ENCODE measurements around the gene CDKAL1. TPM values are rescaled to one million over a fixed set of nuclear protein-coding genes. Genes with fewer than 3 reads are reported as not detected.
"Not testable (repeated sequence)": the region's sequence is repeated elsewhere in the genome, so short reads cannot be mapped to it uniquely, and the experiment has no call there.

The CDKAL1 gene
- total RNA-seq, 1 donor from 2014 or later, result 10.2 TPM

DNA sequence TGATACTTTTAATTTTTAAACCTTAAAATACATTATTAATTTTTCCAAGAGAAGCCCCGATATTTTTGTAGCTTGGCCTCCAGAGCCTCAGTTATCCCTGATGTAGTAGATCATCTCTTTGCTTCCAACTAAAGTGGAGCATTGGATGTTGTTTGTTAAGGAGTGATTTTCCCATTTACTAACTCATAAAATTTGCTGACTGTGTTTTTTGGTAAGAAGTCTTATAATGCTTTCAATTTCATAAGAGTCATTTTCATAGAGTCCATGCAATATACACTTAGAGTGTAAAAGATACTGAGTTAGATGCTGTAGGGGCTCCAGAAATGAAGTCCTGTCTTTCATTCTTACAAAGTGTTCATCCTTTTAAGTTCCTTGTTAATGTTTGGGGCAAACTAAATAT lies 46.8 kb downstream of the CDKAL1 start:
- ATAC-seq (ENCODE audit: poor library complexity) (no peak), DNase-seq (no peak)
- intact Hi-C loops (cut with DNase I), result no loop called here

DNA sequence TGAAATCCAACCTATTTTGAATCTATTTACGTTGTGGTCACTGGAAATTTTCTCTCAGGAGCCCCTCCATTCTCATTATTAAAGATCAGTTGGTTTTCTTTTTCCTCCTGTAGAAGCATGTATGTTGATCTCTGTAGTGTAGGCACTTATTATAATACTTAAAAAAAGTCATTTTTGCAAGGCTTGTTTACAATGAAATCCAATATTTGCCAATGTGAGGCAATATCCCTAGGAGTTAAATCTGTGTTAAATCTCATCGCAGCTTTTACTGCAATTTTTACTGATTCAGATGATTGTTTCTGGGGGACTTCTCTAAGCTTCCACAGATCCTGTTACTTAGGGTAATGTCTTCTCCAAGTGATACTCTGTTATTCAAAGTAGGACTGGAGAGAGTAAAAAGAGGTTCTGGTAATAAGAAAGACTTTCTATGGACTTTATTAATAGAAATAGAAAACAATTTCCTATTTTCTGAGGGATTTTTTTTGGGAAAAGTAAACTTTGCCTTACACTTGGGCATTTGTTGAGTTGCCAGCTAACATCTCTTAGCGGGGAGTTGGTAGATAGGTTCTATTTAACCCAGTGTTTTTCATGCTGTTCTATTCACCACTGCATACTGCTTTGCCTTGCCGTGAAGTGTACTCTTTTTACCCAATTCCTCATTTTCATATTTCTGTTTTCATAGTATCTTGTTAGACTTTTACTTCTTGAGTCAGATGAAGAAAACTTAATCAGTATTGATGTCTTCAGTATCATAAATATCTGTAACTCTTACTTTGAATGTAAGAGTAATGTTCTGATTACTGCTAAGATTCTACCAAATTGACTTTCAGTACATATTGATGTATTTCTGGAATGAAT lies 48.6 kb downstream of the CDKAL1 start:
- DNase-seq (no peak), ATAC-seq (ENCODE audit: poor library complexity) (no peak)
- intact Hi-C loops (cut with DNase I), result no loop called here

DNA sequence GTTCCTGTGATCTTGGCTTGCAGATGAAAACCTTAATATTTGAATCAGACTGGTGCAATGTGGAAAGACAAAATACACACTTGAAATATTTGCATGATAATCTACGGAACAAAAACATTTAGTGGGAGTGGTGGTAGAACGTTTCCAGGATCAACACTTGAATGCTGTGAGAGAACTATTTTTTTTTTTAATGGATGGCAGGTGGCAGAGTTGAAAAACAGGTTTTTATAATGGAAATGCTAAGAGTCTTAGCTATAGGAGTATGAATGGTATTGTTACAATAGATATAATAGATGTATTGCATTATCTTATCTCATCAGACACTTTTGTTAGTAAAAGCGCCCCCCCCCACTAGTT lies 49.2 kb downstream of the CDKAL1 start:
- no peak for ATAC-seq (ENCODE audit: poor library complexity)
- intact Hi-C loops (cut with DNase I), result no loop called here
- no peak for DNase-seq

DNA sequence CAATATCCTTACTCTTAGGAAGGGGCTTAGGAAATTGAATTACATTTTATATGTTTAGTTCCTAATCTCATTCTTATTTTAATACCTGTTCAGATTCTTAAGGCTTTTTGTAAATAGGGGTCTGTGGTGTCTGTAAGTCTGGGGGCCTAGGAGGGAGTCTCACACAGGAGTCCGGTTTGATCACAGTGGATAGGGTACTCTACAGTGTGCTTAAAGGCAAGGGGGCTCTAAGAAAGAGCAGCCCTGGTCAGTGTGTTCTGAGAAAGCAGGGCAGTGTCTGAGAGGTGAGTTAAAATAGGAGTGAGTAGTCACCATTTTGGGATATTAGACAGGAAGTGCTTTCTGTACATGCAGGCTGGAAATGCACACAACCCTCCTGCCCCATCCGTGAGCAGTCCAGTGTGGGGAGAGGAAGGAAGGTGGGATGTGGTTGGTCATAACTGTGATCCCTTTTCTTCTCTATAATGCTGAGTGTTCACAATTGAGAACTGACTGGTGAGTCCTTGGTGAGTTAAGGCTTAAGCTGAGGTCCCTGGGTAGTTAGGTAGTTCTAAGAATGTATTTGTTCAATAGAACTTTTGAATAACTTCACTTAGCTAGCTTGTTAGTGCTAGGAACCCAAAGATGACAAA lies 50.0 kb downstream of the CDKAL1 start:
- DNase-seq (no peak), ATAC-seq (ENCODE audit: poor library complexity) (no peak)
- intact Hi-C loops (cut with DNase I), result no loop called here

DNA sequence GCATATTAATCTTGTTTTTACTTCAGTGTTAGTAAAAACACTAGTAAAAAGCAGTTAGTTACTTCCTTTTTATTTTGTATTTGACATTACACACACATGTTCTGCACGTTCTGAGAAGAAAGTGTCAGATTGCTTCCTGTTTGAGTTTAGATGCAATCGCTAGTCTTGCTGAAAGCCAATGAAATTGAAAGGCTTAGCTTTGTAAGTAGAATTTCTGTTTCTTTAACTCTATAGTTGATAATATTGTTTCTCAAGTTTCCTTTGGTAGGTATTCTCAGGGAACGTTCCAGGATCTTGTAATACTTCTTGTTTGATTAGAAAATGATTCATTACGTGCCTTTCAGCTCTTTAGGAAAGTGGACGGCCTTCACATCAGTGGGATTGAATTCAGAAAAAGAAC lies 55.0 kb downstream of the CDKAL1 start:
- intact Hi-C loops (cut with DNase I), result no loop called here
- DNase-seq, result no peak
- ATAC-seq (ENCODE audit: poor library complexity), result no peak

DNA sequence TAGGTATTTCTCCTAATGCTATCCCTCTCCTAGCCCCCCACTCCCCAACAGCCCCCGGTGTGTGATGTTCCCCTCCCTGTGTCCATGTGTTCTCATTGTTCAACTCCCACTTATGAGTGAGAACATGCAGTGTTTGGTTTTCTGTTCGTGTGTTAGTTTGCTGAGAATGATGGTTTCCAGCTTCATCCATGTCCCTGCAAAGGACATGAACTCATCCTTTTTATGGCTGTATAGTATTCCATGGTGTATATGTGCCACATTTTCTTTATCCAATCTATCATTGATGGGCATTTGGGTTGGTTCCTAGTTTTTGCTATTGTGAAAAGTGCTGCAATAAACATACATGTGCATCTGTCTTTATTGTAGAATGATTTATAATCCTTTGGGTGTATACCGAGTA lies 56.2 kb downstream of the CDKAL1 start:
- DNase-seq; ATAC-seq (ENCODE audit: poor library complexity); intact Hi-C loops (cut with DNase I): not testable (repeated sequence)

DNA sequence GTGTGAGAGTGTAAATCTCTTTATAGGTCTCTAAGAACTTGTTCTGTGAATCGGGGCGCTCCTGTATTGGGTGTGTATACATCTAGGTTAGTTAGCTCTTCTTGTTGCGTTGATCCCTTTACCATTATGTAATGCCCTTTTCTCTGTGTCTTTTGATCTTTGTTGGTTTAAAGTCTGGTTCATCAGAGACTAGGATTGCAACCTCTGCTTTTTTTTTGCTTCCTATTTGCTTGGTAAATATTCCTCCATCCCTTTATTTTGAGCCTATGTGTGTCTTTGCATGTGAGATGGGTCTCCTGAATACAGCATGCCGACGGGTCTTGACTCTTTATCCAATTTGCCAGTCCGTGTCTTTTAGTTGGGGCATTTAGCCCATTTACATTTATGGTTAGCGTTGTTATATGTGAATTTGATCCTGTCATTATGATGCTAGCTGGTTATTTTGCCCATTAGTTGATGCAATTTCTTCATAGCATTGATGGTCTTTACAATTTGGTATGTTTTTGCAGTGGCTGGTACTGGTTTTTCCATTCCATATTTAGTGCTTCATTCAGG lies 60.1 kb downstream of the CDKAL1 start:
- intact Hi-C loops (cut with DNase I); ATAC-seq (ENCODE audit: poor library complexity); DNase-seq: not testable (repeated sequence)

DNA sequence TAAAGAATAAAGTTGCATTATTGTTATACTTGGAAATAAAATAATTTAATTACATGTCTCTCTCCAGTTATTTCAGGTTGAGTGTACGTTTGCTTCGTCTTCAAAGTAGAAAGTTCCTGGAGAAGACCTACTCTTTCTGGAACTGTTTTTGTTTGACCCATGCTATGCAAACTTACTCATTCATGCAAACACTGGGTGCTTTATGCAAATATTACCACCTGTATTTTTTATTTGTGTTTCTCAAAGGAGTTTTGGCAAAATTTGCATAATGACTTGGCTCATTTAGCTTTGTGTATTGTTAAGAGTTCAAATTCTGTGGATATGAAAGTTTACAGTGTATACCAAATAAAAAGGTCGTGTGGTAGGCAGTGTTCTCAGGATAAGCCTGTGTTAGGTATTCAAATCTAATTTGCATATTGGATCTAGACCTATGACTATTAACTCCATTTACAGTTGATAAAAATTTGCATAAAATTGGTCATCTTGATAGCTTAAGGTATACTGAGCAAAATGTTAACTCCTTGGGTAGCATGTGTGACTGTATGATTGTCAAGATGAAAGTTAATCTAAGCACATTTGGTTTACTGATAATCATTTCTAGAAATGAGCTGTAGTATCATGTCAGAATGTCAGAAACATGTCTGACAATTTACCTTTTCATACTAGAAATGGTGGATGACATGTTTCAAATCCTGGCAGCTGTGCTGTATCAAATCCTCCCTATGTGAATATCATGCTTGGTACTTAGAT lies 65.2 kb downstream of the CDKAL1 start:
- no peak for ATAC-seq (ENCODE audit: poor library complexity)
- intact Hi-C loops (cut with DNase I), result no loop called here
- no peak for DNase-seq

DNA sequence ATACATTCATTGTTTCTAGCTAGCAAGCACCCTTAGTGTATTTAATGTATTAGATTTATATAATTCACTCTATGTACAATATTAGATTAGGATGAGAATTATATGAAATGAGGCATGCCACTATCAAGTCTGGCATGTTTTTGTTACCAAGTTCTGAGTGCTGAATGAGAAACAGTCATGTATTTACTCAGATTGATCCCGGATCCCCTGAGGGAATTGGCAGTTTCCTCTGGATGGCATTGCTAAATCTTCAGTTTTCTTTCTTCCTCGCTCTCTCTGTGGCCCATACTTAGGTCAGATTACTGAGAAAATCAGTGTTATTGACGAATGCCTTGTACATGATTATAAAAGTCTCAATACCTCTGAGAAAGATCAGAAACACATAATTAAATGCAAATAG lies 66.6 kb downstream of the CDKAL1 start:
- intact Hi-C loops (cut with DNase I), result no loop called here
- DNase-seq (no peak), ATAC-seq (ENCODE audit: poor library complexity) (no peak)

DNA sequence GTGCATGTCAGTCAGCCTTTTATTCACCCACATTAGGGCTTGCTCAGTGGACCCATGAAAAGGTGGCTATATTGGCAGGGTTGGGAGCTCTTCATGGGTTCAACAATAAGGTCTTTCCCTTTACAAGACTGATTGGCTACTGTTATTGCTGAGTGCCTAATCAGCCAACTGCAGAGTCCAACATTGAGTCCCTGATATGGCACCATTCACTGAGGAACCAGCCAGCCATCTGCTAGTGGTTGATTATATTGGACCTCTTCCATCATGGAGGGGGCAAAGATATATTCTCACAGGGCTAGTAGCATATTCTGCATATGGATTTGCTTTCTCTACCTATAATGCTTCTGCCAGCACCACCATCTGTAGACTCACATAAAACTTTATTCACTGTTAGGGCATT lies 69.9 kb downstream of the CDKAL1 start:
- ATAC-seq (ENCODE audit: poor library complexity), result no peak
- intact Hi-C loops (cut with DNase I), result no loop called here
- no peak for DNase-seq

DNA sequence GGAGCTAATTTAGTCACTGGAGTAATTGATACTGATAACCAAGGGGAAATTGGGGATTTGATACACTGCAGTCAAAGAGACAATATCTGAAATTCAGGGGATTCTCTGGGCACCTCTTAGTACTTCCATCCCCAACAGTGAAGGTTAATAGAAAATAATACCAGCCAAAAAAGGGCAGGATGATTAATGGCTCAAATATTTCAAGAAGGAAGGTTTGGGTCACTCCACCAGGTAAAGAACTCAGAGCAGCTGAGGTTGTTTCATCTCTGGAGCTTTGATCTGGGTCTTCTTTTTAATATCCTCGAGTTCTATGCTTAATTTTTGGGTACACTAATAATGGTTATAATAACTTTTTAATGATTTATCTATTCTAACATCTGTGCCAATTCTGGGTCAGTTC lies 70.8 kb downstream of the CDKAL1 start:
- no peak for DNase-seq
- no peak for ATAC-seq (ENCODE audit: poor library complexity)
- intact Hi-C loops (cut with DNase I), result no loop called here

DNA sequence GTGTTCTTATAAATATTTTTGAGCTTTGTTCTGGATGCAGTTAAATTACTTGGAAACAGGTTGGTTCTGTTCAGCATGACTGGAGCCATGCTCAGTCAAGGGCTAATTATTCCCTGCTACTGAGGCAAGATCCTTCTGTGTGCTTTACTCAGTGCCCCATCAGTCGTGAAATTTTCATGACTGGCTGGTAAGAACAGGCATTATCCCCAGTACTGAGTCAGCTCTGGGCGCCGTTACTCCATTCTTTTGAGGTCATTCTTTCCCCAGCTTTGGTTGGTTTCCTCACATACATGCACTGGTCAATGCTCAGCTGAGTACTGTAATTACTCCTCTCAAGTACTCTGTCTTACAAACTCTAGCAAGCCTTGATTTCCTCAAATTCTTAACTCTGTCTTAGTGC lies 71.3 kb downstream of the CDKAL1 start:
- intact Hi-C loops (cut with DNase I), result no loop called here
- ATAC-seq (ENCODE audit: poor library complexity) (no peak), DNase-seq (no peak)

DNA sequence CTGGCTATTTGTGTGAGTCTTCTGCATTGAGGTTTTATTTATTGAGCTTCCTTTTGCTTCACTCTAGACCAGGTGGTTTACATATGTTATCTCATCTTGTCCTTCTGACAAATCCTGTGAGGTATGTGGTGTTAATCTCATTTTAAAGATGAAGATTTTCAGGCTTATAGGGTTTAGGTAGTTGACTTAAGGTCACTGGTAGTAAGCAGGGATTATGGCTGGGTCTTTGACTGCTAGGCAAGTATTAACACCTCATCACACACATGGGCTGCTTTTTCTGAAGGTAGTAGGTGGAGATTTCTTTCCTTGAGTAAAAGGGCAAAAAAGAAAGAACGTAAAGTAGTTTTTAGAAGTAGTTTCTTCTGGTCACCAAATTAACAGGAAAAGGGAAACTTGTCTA lies 72.6 kb downstream of the CDKAL1 start:
- no peak for ATAC-seq (ENCODE audit: poor library complexity)
- intact Hi-C loops (cut with DNase I), result no loop called here

DNA sequence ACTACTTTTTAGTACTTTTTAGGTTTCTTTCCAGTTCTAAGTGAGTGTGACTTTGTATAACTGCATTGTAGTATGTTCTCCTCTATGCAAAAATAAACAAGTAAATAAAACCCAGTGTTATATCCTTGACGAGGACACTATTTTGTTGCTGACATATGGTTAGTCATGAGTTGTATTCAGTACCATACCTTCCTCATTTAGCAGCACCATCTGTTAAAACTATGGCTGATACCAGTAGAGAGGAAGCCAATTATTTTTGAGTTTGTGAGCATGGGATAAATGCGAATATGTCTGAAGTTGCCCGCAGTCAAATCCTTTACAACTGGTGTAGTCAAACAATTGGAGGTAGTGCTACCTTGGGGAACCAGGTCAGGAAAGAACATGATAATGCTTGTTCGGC lies 74.1 kb downstream of the CDKAL1 start:
- DNase-seq (no peak), ATAC-seq (ENCODE audit: poor library complexity) (no peak)
- intact Hi-C loops (cut with DNase I), result no loop called here

More for the DNA sequence above, 72.6 kb downstream of the CDKAL1 start:
- no peak for DNase-seq

DNA sequence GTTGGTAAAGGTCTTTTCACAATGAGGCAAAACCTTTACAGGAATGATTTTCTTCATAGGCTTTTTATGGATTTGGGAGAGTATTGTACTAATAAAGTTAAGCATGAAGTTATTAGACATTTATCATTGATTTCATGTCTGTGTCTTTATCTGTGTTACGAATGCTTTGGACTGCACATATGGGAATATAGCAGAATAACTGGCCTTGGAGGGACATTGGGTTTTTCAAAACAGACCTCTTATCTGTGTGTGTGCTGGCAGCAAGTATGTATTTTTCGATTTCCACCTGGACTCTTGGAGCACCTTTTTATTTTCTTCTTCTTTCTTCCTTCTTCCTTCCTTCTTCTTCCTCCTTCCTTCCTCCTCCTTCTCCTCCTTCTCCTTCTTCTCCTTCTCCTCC lies 74.6 kb downstream of the CDKAL1 start:
- ATAC-seq (ENCODE audit: poor library complexity) (no peak), DNase-seq (no peak)
- intact Hi-C loops (cut with DNase I), result no loop called here

DNA sequence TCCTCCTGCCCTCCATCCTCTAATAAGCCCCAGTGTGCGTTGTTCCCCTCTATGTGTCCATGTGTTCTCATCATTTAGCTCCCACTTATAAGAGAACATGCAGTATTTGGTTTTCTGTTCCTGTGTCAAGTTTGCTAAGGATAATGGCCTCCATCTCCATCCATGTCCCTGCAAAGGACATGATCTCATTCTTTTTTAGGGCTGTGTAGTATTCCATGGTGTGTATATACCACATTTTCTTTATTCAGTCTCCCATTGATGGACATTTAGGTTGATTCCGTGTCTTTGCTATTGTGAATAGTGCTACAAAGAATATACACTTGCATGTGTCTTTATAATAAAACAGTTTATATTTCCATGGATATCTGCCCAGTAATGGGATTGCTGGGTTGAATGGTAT lies 75.7 kb downstream of the CDKAL1 start:
- DNase-seq; ATAC-seq (ENCODE audit: poor library complexity); intact Hi-C loops (cut with DNase I): not testable (repeated sequence)

DNA sequence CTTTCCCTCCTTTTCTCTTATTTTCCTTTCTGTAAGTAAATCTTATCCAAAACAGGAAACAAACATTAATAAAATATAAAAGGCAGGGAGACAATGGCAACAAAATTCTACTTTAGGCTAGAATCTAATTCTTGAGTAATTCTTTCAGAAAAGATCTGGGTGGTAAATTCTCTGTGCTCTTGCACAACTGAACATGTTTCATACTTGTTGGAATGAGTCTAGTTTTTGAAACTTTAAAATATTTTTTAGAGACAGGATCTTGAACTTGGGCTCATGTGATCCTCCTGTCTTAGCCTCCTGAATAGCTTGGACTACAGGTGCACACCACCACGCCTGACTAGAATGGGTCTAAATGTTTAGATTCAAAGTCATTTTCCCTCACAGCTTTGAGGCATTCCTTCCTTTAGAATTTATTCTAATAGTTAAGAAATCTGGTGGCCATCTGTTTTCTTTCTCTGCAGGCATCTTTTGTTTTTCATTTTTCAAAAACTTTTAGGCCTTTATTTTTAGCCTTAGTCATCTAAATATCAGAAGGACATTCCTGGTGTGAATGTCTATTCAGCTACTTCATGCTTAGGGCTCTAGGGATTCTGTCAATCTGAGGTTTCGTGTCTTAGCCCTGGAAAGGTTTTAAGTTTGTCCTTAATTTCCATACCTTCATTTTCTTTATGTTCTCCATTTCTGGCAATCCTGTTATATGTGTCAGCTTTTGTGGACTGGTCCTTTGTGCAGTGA lies 76.5 kb downstream of the CDKAL1 start:
- ATAC-seq (ENCODE audit: poor library complexity) (no peak), DNase-seq (no peak)
- intact Hi-C loops (cut with DNase I), result no loop called here

DNA sequence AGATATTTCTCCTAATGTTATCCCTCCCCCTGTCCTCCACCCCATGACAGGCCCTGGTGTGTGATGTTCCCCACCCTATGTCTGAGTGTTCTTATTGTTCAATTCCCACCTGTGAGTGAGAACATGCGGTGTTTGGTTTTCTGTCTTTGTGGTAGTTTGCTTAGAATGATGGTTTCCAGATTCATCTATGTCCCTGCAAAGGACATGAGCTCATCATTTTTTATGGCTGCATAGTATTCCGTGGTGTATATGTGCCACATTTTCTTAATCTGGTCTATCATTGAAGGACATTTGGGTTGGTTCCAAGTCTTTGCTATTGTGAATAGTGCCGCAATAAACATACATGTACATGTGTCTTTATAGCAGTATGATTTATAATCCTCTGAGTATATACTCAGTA lies 83.3 kb downstream of the CDKAL1 start:
- intact Hi-C loops (cut with DNase I); DNase-seq; ATAC-seq (ENCODE audit: poor library complexity): not testable (repeated sequence)

DNA sequence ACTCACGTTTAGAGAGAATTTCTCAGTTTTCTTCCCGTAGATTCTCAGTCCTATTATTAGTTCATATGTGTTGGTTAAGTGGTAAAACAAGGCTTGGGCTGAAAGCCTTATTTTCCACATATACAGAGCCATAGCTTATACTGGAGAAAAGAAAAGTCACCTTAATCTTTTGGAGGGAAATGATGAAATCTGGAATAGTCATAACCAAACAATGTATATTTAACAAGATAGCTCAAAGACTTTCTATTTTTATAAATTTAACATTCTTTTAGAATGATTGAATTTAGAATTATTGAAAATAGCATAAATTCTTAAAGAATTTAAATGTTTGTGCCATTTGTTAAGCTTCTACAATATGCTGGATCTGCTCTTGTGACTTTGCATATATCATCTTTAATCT lies 85.8 kb downstream of the CDKAL1 start:
- no peak for ATAC-seq (ENCODE audit: poor library complexity)
- intact Hi-C loops (cut with DNase I), result no loop called here
- no peak for DNase-seq
